ENCODE measurements around the gene CBX2.
A peak's percentile ranks its signal among the peaks of the same experiment; 100 is the strongest.

The CBX2 gene

DNA sequence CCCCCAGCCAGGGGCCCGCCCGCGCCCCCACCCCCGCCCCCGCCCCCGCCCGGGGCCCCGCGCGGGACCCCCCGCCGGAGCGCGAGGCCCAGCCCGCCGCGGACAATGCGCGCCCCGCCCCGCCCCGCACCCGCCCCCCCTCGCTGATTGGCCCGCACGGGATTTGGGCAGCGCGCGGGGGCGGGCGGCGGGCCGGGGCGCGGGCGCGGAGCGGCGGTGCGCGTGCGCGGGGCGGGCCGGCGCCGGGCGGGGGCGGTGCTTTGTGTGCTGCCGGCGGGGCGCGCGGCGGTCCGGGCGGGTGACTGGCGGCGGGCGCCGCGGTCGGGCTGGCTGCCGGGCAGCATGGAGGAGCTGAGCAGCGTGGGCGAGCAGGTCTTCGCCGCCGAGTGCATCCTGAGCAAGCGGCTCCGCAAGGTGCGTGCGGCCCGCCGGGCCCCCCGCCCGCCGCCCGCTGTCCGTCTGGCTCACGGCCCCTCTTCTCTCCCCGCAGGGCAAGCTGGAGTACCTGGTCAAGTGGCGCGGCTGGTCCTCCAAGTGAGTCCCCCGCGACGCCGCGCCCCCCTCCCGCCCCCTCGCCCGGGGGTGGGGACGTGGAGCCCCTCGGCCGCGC lies at the start of gene CBX2:
TSS of gene CBX2 (plus strand) at position 255 of the 610 bp plus-strand sequence. CDS start at position 343, 88 bp downstream.
- peak within 1 kb of the TSS; percentile 78 for H3K4me3 ChIP-seq (ENCODE audit: low read depth, low read length)
- DNase-seq (ENCODE audit: low read depth), result no peak
- TF ChIP-seq, protein P1, sequence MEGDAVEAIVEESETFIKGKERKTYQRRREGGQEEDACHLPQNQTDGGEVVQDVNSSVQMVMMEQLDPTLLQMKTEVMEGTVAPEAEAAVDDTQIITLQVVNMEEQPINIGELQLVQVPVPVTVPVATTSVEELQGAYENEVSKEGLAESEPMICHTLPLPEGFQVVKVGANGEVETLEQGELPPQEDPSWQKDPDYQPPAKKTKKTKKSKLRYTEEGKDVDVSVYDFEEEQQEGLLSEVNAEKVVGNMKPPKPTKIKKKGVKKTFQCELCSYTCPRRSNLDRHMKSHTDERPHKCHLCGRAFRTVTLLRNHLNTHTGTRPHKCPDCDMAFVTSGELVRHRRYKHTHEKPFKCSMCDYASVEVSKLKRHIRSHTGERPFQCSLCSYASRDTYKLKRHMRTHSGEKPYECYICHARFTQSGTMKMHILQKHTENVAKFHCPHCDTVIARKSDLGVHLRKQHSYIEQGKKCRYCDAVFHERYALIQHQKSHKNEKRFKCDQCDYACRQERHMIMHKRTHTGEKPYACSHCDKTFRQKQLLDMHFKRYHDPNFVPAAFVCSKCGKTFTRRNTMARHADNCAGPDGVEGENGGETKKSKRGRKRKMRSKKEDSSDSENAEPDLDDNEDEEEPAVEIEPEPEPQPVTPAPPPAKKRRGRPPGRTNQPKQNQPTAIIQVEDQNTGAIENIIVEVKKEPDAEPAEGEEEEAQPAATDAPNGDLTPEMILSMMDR (IDR thresholded peaks at IDR 0.05; ENCODE audit: control insufficient read depth, extremely low read depth, insufficient read depth), result no peak

DNA sequence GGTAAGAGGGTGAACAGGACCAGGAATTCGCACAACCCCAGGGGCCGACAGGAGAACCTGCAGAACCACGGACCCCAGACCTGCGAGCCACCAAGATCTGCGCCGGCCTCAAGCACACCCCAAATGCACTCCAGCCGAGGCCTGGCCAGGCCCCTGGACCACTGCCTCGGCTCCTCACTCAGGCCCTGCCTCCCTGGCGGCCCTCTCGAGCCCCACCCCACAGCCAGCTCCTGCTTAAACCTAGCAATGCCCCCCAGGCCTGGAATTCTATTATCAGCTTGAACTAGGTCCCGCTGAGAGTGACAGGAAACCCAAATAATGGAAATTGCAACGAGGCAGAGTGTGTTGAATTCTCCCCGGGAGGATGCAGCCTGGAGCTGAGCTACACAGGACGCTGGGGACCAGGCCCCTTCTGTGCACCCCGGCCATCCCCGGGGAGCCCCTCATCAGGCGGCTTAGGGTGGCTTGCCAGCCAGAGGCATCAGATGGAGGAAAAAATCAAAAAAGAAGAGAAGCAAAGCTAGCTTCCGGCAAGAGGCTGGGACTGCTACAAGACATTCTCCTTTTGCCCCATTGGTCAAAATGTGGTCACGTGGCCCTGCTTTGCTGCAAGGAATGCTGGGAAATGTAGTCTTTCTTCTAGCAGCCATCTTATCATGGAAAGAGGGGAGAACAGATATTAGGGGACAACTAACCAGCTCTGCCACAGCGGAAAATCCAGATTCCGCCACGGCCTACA lies 49.6 kb upstream of the CBX2 start:
- DNase-seq (ENCODE audit: low read depth), result peak; percentile 77
- no peak overlapping the region; the same call in 1 of the 2 replicates for H3K4me3 ChIP-seq (ENCODE audit: low read depth, low read length)
- TF ChIP-seq, protein P1 (IDR thresholded peaks at IDR 0.05; ENCODE audit: control insufficient read depth, extremely low read depth, insufficient read depth), result no peak

DNA sequence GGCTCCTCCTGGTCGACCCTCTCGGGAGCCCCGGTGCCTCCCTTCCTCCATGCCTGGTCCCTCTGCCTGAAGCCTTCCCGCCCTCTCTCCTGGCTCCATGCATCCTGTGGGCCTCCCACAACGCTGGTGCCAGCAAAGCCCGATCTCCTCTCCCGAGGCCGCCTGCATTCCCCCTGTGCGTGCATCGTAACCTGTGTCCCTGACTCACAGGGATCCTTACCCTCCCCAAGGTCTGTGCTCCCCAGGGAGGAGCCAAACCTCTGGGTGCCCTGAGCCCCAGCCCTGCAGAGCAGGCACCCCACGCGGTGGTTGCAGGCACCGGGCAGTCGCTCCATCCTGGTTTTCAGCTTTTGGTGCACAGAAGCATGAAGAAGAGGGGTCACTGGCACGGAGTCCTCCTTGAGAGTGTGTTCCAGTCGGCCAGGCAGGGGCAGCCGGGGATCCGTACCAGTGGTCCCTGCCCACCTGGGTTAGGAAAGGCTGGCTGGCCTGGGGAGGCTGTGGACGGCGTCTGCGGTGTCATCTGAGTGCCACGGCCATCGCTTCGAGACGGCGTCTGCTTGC lies 49.0 kb upstream of the CBX2 start:
- TF ChIP-seq, protein P1 (IDR thresholded peaks at IDR 0.05; ENCODE audit: control insufficient read depth, extremely low read depth, insufficient read depth), result no peak
- no peak for DNase-seq (ENCODE audit: low read depth)
- H3K4me3 ChIP-seq (ENCODE audit: low read depth, low read length), result no peak overlapping the region

DNA sequence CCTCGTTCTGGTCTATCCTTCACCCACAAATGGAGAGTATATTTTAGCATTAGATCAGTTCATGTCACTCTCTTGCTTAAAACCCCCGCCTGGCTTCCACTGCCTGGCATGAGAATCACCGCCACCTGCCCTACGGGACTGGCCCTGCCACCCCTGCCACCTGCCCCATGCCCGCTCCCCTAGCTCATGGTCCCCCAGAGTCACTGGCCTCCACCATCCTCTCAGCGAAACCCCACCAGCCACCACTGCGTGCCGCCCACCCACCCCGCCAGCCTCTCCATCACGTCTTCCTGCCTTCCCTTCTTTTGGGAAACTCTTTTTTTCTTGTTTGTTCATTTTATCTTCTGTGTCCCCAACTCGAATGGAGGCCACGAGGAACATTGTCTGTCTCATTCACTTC lies 48.2 kb upstream of the CBX2 start:
- TF ChIP-seq, protein P1 (IDR thresholded peaks at IDR 0.05; ENCODE audit: control insufficient read depth, extremely low read depth, insufficient read depth), result no peak
- no peak for DNase-seq (ENCODE audit: low read depth)
- H3K4me3 ChIP-seq (ENCODE audit: low read depth, low read length), result no peak overlapping the region

DNA sequence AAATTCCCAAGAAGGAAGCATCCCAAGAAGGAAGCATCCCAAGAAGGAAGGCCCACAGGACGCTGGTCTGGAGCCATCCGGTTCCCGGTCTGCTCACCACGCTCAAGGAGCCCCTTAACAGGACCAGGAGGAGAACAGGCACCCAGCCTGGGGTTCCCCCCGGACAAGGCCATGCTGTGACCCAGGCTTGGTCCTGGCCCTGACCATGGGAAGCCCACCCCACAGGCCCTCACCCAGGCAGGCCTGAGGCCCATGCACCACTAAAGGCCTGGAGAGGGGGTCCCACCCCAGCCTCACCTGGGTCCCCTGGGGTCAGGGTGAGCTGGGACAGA lies 47.5 kb upstream of the CBX2 start:
- no peak overlapping the region for H3K4me3 ChIP-seq (ENCODE audit: low read depth, low read length)
- DNase-seq (ENCODE audit: low read depth), result no peak
- TF ChIP-seq, protein P1 (IDR thresholded peaks at IDR 0.05; ENCODE audit: control insufficient read depth, extremely low read depth, insufficient read depth), result no peak

DNA sequence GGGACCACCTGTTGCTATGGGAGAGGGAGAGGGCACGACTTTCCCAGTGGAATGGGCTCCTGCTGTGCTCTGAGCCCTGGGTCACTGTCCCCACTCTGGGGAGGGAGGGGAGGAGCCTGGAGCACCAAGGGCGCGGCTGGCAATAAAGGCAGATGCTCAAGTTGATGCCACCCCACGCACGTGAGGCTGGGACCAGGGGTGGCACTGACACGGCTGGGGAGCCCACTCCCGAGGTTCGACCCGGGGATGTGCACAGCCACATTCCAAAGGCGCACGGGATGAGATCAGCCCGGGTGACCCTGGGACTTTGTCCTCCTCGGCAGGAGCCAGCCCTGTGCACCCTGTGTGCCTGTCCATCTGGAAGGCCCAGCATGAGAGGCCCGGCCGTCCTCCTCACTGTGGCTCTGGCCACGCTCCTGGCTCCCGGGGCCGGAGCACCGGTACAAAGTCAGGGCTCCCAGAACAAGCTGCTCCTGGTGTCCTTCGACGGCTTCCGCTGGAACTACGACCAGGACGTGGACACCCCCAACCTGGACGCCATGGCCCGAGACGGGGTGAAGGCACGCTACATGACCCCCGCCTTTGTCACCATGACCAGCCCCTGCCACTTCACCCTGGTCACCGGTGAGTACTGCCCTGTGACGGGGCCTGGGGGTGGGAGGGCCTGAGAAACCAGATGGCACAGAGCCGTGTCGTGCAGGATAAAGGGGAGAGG lies 47.0 kb upstream of the CBX2 start, which contains the start of gene ENPP7:
TSS of gene ENPP7 (plus strand) at position 175 of the 715 bp plus-strand sequence. CDS start at position 372, 197 bp downstream.
- TF ChIP-seq, protein P1 (IDR thresholded peaks at IDR 0.05; ENCODE audit: control insufficient read depth, extremely low read depth, insufficient read depth), result no peak
- H3K4me3 ChIP-seq (ENCODE audit: low read depth, low read length), result no peak within 1 kb of the TSS

More for the DNA sequence above, 47.0 kb upstream of the CBX2 start, which contains the start of gene ENPP7:
- no peak for DNase-seq (ENCODE audit: low read depth)

Data from LNCaP clone FGC (cell line).